IgD-negative memory B cell (primary cell): Measurements from ENCODE around the gene SLC35A2. TPM values are rescaled to one million over a fixed set of nuclear protein-coding genes. Genes with fewer than 3 reads are reported as not detected.

Source experiments
- H3K27ac Mint-ChIP-seq, 3 donors: one replicate each; pipeline ENCODE4 v1.8.0; 2020 to 2022; ENCODE audit warnings: mild to moderate bottlenecking in 3 of 3, mixed read lengths in 3 of 3, moderate library complexity in 1 of 3
- H3K27me3 Mint-ChIP-seq: one replicate; pipeline ENCODE4 v1.8.0; 2021; ENCODE audit warnings: mixed read lengths
- H3K36me3 Mint-ChIP-seq: one replicate; pipeline ENCODE4 v1.8.0; 2020; ENCODE audit warnings: mild to moderate bottlenecking, mixed read lengths
- H3K4me1 Mint-ChIP-seq, 3 donors: one replicate each; pipeline ENCODE4 v1.8.0; 2020 to 2022; ENCODE audit warnings: mixed read lengths in 3 of 3, mild to moderate bottlenecking in 1 of 3
- H3K4me3 Mint-ChIP-seq, 4 donors: one replicate each; pipeline ENCODE4 v1.8.0; 2020 to 2022; ENCODE audit warnings: mild to moderate bottlenecking in 4 of 4, mixed read lengths in 4 of 4, moderate library complexity in 3 of 4
- H3K9me3 Mint-ChIP-seq, 3 donors: one replicate each; pipeline ENCODE4 v1.8.0; 2020 to 2021; ENCODE audit warnings: mixed read lengths in 3 of 3, mild to moderate bottlenecking in 1 of 3
- polyA plus RNA-seq: library from polyadenylated mRNA; unstranded; fragments of 300-500 nt; fragmentation: Illumina TruSeq; gene quantifications from one replicate; pipeline ENCODE4 v1.2.3, GENCODE V29; 2021

Gene SLC35A2
- polyA plus RNA-seq, 1 donor from 2014 or later: 9.6 TPM

DNA sequence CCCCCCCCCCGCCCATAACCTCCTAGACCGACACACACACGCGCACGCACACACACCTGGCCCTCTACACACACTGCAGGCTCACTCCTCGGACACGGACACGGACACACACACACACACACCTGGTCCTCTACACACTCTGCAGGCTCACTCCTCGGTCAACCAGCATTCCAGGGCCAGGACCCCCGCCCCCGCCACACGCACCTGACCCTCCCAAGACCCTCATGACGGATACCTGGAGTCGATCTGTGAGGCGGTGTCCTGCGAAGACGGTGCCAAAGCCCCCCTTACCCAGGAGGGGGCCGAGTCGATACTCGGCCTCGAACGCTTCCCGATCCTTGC lies 6.8 kb upstream of the SLC35A2 start:
- peaks cover 5 to 33% (median 20%) of the 10 kb centered on the region in 3 donors for H3K4me1 Mint-ChIP-seq
- H3K4me3 Mint-ChIP-seq: peak overlapping the region; percentile 93 to 100 (median 94)
- peaks cover 0 to 3% (median 0%) of the 10 kb centered on the region in 3 donors for H3K9me3 Mint-ChIP-seq
- peaks cover 6% of the 10 kb centered on the region for H3K27me3 Mint-ChIP-seq
- H3K27ac Mint-ChIP-seq: peak overlapping the region; percentile 96 to 99 (median 98)
- peaks cover 7% of the 10 kb centered on the region for H3K36me3 Mint-ChIP-seq

DNA sequence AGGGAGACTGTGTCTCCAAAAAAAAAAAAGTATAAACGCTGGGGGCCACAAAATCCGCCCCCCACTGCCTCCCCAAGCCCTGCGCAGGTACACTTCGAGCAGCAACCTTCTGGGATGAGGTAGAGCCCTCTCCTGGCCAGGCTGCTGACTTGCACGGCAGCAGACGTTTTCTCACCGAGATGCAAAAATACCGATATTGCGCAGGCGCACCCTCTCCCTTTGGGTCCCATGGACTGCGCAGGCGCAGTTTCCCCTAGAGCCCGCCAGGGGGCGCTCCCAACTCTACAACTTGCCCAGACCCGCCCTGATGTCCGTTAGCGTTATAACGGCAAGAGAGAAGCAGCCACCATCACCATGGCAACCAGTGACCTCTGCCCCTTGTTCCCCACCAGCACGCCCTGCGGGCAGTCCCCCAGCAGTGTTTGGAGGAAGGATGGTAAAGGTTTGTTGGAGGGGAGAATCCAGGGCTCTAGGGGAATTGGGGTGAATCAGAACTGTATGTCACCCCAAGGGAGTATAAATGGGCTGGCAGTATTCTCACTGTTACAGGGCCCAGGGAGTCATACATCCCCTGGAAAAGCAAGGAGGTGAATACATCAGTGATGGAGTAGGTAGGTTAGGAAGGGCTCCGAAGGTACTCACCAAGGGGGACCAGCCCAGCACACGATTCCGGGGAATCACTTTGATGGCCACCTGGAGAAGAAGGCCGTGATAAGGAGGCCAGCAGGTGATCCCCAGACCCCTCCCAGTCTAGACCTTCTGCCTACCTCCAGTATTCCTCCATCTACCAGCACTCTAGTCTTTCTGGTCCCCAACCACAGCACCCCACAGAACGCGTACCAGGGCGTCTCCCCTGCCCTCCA lies 5.9 kb upstream of the SLC35A2 start:
- Mint-ChIP-seq H3K27ac (peak overlapping the region; percentile 96 to 98 (median 98)), H3K4me3 (peak overlapping the region; percentile 93 to 100 (median 94)), H3K9me3 (peaks cover 0 to 3% (median 0%) of the 10 kb centered on the region in 3 donors), H3K4me1 (peaks cover 5 to 33% (median 20%) of the 10 kb centered on the region in 3 donors), H3K36me3 (peaks cover 7% of the 10 kb centered on the region), H3K27me3 (peaks cover 6% of the 10 kb centered on the region)

DNA sequence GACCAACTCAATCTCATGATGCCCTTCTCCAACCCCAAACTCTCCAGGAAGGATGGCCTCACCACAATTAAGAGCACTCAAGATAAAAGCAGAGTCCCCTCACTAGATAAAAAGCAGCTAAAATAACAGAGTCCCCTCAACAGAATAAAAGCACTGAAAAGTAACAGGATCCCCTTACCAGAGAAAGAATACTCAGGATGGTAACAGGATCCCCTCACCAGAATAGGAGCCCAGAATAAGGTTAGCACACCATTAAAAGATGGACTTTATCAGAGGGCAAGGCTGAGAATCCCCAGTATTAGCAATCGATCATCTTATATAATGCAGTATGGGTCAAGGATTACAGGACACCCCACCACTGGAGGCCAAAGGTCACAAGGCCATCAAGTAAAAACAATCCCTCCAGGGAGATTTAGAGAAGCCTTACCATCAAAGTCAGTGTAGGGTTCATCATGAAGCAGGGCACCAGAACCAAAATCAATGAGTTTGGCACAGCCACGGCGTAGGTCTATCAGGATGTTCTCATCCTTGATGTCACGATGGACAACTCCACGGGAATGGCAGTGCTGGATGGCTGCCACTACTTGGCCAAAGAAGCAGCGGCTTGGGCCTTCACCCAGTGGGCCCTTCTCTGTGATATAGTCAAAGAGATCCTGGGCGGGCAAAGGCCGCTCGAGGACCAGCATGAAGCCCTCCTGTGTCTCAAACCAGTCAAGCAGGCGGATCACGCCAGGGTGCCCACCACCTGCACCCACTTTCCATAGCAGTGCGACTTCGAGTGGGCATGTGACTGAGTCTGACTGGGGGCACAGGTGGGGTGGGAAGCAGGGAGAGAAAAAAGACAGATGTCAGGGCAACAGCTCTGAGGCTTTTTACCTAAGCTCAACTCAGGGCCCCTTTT lies 3.4 kb upstream of the SLC35A2 start:
- peaks cover 7% of the 10 kb centered on the region for H3K36me3 Mint-ChIP-seq
- peaks cover 0 to 3% (median 0%) of the 10 kb centered on the region in 3 donors for H3K9me3 Mint-ChIP-seq
- H3K27me3 Mint-ChIP-seq: peaks cover 4% of the 10 kb centered on the region
- peak overlapping the region; percentile 68 to 93 (median 81) for H3K4me3 Mint-ChIP-seq
- H3K27ac Mint-ChIP-seq: peak overlapping the region; percentile 67 to 95 (median 74)
- H3K4me1 Mint-ChIP-seq: peaks cover 20 to 36% (median 21%) of the 10 kb centered on the region in 3 donors

DNA sequence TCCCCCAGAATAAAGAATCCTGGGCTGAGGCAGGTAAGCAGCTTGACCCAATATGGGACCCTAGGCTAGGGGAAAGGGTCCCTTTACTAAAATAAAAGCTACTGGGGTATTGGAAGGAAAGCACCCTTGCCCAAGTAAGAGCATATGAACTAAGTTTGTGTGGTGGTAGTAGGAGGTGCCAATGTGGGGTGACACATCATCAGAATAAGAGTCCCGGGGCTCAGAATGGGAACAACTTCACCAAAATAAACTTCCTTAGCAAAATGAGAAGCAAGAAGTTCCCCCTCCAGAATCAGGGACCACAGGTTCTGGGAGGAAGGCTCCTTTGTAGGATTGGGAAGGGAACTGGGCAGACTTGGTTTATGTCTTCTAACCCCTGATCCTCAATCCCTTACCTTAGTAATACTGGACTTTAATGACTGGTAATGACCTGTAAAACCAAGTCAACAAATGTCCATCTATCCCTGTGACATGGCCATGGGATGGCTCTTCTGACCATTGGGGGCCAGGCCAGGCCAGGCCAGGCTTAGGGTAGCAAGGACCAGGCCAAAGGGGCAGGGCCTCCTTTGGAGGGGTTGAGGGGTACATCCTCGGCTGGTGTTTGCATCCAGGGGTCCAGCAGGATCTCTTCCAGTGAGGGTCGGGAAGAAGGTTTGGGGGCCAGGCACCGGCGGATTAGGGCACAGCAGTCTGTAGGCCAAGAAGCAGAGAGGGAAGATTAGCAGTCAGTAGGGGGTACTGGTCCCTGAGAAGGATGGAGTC lies 2.3 kb upstream of the SLC35A2 start:
- Mint-ChIP-seq H3K4me1 (peaks cover 20 to 33% (median 21%) of the 10 kb centered on the region in 3 donors), H3K36me3 (peaks cover 7% of the 10 kb centered on the region), H3K9me3 (peaks cover 0 to 3% (median 0%) of the 10 kb centered on the region in 3 donors)

DNA sequence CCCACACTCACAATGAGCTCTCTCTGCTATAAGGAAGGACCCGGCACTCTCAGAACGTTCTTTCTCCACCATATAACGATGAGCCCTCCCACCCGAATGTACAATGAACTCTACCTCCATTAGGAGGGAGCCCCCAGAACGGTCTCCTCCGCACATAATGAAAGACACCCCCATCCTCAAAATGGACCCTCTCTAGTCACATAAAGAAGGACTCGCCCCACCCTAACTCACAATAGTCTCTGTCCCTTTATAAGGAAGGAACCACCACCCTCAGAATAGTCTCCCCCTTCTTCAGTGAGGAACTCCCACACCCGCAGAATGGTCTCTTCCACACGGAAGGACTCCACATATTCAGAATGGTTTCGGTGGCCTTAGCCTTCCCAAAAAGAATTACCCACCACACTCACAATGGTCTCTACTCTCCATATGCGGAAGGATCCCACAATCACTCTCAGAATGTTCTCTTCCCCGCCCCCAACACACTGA lies 477 bp downstream of the SLC35A2 start:
- peak overlapping the region; percentile 87 to 96 (median 92) for H3K4me3 Mint-ChIP-seq
- peaks cover 15 to 30% (median 15%) of the 10 kb centered on the region in 3 donors for H3K4me1 Mint-ChIP-seq
- no peaks in the 10 kb centered on the region for H3K36me3 Mint-ChIP-seq
- peaks cover 4% of the 10 kb centered on the region for H3K27me3 Mint-ChIP-seq
- no peaks in the 10 kb centered on the region for H3K9me3 Mint-ChIP-seq
- H3K27ac Mint-ChIP-seq: peak overlapping the region; percentile 95 to 99 (median 98)

More for the DNA sequence above, 2.3 kb upstream of the SLC35A2 start:
- H3K27me3 Mint-ChIP-seq: peaks cover 4% of the 10 kb centered on the region
- peak overlapping the region in 2 of 4 donors; percentile 13 to 79 for H3K4me3 Mint-ChIP-seq
- H3K27ac Mint-ChIP-seq: peak overlapping the region in 2 of 3 donors; percentile 39 to 95

DNA sequence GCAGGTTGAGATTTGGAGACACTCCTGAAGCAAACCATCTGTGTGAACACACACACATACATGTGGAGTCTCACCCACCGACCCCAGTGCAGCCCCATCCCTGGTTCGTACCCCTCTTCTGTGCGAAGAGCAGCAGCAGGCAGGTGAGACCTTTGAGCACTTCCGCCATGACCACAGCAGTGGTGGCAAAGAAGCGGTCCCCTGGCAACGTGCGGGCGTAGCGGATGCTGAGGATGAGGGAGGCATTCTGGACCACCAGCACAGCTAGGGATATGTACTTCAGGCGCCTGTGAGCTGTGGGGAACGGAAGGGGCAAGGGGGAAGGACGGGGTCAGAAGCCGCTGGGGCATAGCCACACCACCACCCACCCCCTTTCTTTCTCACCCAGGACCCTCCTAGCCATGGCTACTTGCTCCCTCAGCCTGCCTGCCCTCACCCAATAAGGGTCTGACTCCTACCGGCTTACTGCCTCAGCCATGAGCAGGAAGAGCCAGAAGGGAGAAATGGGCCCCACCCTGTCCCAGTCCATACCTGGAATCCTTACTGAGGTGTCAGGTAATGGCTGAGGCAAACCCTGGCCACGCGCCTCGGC lies 1.6 kb downstream of the SLC35A2 start:
- Mint-ChIP-seq H3K27me3 (peaks cover 4% of the 10 kb centered on the region), H3K27ac (peak overlapping the region in 2 of 3 donors; percentile 16 to 57), H3K9me3 (no peaks in the 10 kb centered on the region), H3K4me1 (peaks cover 12 to 27% (median 15%) of the 10 kb centered on the region in 3 donors), H3K4me3 (peak overlapping the region in 1 of 4 donors; percentile 87), H3K36me3 (no peaks in the 10 kb centered on the region)

DNA sequence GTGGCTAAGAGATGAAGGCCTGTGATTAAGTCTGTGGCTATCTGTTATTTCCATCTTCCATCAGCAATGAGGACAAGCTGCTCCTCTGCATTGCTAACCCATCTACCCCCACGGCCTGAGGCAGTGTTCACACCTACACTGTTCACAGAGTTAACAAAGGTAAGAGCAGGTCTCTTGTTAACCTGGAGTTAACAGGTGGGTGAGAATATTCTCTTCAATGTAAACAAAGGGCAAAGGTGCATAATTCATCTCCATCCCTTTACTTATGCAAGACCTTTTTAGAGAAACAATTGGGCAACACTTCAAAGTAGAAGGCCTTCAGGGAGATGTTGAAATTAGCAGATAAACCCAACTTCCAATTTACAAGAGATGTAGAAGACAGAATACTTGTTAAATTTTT lies 2.8 kb downstream of the SLC35A2 start:
- Mint-ChIP-seq H3K4me3 (peak overlapping the region in 1 of 4 donors; percentile 4), H3K36me3 (peaks cover 4% of the 10 kb centered on the region), H3K27ac (peak overlapping the region in 1 of 3 donors; percentile 57), H3K27me3 (peaks cover 3% of the 10 kb centered on the region), H3K4me1 (peaks cover 12 to 18% (median 15%) of the 10 kb centered on the region in 3 donors), H3K9me3 (no peaks in the 10 kb centered on the region)

DNA sequence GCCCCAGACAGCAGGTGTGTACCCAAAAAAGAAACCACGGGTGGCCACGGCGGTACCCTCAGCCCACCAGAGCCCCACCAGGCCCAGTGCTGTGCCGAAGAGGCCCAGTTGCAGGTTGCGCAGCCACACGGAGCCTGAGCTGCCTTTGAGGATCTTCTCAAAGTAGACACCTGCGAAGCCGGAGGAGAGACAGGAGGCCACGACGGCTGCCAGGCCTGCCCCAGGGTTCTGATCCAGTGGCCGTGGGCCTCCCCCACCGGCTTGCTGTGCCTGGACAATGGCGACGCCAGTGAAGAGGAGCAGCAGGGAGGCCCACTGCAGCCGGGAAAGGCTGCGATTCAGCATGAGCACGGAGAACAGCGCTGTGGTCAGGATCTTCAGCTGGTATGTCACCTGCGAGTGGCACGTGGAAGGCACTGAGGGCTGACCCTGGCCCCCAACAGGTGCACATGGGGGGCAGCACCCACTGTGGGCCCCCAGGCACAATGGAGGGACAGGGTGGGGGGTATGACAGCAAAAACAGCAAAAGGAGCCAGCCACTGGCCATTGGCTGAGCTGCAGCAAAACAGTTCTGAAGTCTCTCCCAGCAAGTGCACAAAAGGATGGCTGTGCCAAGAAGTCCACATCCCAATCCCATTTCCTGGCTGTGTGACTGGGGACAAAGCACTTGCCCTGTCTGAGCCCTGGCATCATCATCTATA lies 6.2 kb downstream of the SLC35A2 start:
- Mint-ChIP-seq H3K4me3 (no peak overlapping the region), H3K36me3 (peaks cover 4% of the 10 kb centered on the region), H3K27me3 (no peaks in the 10 kb centered on the region), H3K9me3 (no peaks in the 10 kb centered on the region), H3K27ac (peak overlapping the region in 1 of 3 donors; percentile 75), H3K4me1 (peaks cover 0 to 1% (median 0%) of the 10 kb centered on the region in 3 donors)

DNA sequence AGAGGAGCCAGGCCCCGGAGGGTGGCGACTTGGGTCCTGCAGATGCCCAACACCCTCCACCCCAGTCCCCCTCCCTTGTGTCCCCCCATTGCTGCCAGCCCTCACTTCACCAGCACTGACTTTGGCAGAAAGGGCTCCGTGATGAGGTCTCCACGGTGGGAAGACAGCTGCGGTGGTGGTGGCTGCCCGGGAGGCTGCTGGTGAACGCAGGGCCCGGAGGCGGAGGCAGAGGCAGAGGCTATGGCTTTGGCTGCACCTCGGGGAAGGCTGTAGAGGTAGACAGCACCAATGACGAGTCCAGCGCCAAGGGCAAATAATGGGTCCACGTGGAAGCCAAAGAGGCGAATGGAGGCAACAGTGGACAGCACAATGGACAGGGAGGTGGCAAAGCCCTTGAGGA lies 6.8 kb downstream of the SLC35A2 start:
- peaks cover 4% of the 10 kb centered on the region for H3K36me3 Mint-ChIP-seq
- H3K4me1 Mint-ChIP-seq: peaks cover 0 to 3% (median 0%) of the 10 kb centered on the region in 3 donors
- H3K27ac Mint-ChIP-seq: no peak overlapping the region
- H3K9me3 Mint-ChIP-seq: no peaks in the 10 kb centered on the region
- no peaks in the 10 kb centered on the region for H3K27me3 Mint-ChIP-seq
- H3K4me3 Mint-ChIP-seq: no peak overlapping the region

DNA sequence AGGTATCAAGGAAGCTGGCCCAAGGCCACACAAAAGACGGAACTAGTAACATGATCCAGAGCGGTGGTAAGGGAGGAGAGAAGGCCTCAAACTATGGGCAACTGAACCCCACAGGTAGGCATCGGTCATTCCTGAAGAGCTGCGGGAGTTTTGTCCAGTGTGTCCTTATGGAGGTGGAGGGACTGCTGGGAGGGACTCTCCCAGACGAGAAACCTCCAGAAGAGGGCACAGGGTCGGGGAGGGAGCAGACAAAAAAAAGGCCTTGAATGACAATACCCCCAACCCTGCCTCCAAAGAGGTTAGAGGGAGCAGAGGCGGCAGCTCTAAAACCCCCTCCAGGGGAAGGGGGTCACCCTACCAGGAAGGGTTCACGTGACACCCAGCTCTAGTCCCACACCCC lies 7.3 kb downstream of the SLC35A2 start:
- Mint-ChIP-seq H3K27ac (peak overlapping the region in 1 of 3 donors; percentile 85), H3K27me3 (no peaks in the 10 kb centered on the region), H3K9me3 (no peaks in the 10 kb centered on the region), H3K4me1 (peaks cover 0 to 4% (median 0%) of the 10 kb centered on the region in 3 donors), H3K4me3 (peak overlapping the region in 1 of 4 donors; percentile 28), H3K36me3 (peaks cover 4% of the 10 kb centered on the region)

DNA sequence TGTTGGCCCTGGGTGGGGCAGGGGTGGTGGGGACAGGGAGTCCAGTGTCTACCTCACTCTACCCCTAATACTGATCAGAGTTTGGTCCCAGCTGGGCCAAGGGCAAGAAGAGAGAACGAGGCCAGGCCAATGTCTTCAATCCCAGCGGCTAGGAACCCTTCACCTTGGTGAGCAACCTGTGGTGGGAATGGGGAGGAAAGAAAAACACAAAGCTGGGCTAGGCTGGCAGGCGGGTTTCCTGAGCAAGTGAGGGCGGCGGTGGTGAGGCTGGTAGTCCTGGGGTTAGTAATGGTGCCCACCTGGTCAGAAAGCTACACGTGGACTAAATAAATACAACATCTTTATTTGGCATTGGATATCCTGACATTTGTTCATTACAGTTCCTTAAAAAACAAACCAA lies 8.2 kb downstream of the SLC35A2 start:
- peaks cover 0 to 5% (median 0%) of the 10 kb centered on the region in 3 donors for H3K4me1 Mint-ChIP-seq
- H3K9me3 Mint-ChIP-seq: no peaks in the 10 kb centered on the region
- peaks cover 4% of the 10 kb centered on the region for H3K36me3 Mint-ChIP-seq
- no peaks in the 10 kb centered on the region for H3K27me3 Mint-ChIP-seq
- H3K4me3 Mint-ChIP-seq: peak overlapping the region in 1 of 4 donors; percentile 47
- H3K27ac Mint-ChIP-seq: peak overlapping the region in 1 of 3 donors; percentile 33

DNA sequence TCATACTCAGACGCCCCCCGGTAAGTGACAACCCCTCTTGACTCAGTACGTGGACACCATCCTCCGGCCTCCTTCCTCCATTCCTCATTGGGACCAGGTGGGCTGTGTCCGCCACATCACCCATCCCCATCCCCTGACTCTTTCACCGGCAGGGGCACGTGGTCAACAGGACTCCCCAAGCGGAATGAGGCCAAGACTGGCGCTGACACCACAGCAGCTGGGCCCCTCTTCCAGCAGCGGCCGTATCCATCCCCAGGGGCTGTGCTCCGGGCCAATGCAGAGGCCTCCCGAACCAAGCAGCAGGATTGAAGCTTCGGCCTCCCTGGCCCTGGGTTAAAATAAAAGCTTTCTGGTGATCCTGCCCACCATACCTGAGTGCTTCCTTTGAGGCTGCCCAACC lies 8.7 kb downstream of the SLC35A2 start:
- no peaks in the 10 kb centered on the region for H3K27me3 Mint-ChIP-seq
- peaks cover 0 to 5% (median 0%) of the 10 kb centered on the region in 3 donors for H3K4me1 Mint-ChIP-seq
- H3K36me3 Mint-ChIP-seq: peaks cover 4% of the 10 kb centered on the region
- H3K9me3 Mint-ChIP-seq: no peaks in the 10 kb centered on the region
- peak overlapping the region in 1 of 3 donors; percentile 9 for H3K27ac Mint-ChIP-seq
- peak overlapping the region in 1 of 4 donors; percentile 47 for H3K4me3 Mint-ChIP-seq

DNA sequence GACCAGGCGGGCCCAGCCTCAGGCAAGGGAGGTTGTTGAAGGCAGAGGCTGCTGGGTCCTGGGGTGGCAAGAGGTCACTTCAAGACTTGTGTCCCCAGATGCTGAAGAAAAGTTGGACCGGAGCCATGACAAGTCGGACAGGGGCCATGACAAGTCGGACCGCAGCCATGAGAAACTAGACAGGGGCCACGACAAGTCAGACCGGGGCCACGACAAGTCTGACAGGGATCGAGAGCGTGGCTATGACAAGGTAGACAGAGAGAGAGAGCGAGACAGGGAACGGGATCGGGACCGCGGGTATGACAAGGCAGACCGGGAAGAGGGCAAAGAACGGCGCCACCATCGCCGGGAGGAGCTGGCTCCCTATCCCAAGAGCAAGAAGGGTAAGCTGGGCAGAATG lies 9.3 kb downstream of the SLC35A2 start:
- no peak overlapping the region for H3K4me3 Mint-ChIP-seq
- peaks cover 0 to 5% (median 0%) of the 10 kb centered on the region in 3 donors for H3K4me1 Mint-ChIP-seq
- peaks cover 4% of the 10 kb centered on the region for H3K36me3 Mint-ChIP-seq
- H3K27me3 Mint-ChIP-seq: no peaks in the 10 kb centered on the region
- no peaks in the 10 kb centered on the region for H3K9me3 Mint-ChIP-seq
- H3K27ac Mint-ChIP-seq: peak overlapping the region in 1 of 3 donors; percentile 9
